Adrenal gland (tissue), 12 donors: ENCODE data around the gene TMEM117. TPM values are rescaled to one million over a fixed set of nuclear protein-coding genes. Genes with fewer than 3 reads are reported as not detected.

Experiments
- DNase-seq, 7 donors: peaks; one replicate each; pipeline ENCODE4 v3.0.0-alpha.2; 2019 to 2020
- H3K27ac ChIP-seq, 5 donors: fragments of 200-600 bp; sonication (generic) in 4 of 5; 1 replicate in 3 of 5; 2 replicates in 2 of 5; pipeline versions ENCODE4 v1.5.1 to v1.8.0; 2016 to 2020; ENCODE audit warnings: mild to moderate bottlenecking in 1 of 5
- H3K27me3 ChIP-seq: fragments of 200-600 bp; 2 replicates; pipeline ENCODE4 v1.8.0; 2021
- H3K36me3 ChIP-seq, 2 donors: fragments of 200-600 bp; replicated peaks in 1 of 2; 1 replicate in 1 of 2; 2 replicates in 1 of 2; pipeline versions ENCODE4 v1.5.1 to v1.8.0; 2018 to 2022
- H3K4me1 ChIP-seq, 2 donors: fragments of 200-600 bp; replicated peaks in 1 of 2; 1 replicate in 1 of 2; 2 replicates in 1 of 2; pipeline versions ENCODE4 v1.5.1 to v1.8.0; 2018 to 2021
- H3K4me3 ChIP-seq, 4 donors: fragments of 200-600 bp; sonication (generic) in 3 of 4; one replicate each; pipeline ENCODE4 v1.5.1; 2016 to 2018
- H3K9me3 ChIP-seq, 3 donors: fragments of 200-600 bp; sonication (generic) in 1 of 3; replicated peaks in 1 of 3; 1 replicate in 2 of 3; 2 replicates in 1 of 3; pipeline versions ENCODE4 v1.5.1 to v1.8.0; 2016 to 2021
- CTCF ChIP-seq, 6 experiments: fragments of 450-650 bp in 4 of 6; fragments of 200-600 bp in 2 of 6; sonication (generic) in 1 of 6; IDR thresholded peaks; 1 replicate in 5 of 6; 2 replicates in 1 of 6; pipeline versions ENCODE4 v1.5.1 to v1.8.0; 2016 to 2021; ENCODE audit warnings: antibody characterized with exemption in 6 of 6, mild to moderate bottlenecking in 2 of 6, moderate library complexity in 1 of 6
- POLR2A ChIP-seq, 2 donors: fragments of 450-650 bp; IDR thresholded peaks; one replicate each; pipeline ENCODE4 v1.6.1; 2017; ENCODE audit warnings: antibody characterized with exemption in 2 of 2, mild to moderate bottlenecking in 2 of 2, moderate library complexity in 1 of 2
- WGBS, 4 donors: extraction: QIAGEN DNeasy Blood & Tissue Kit in 2 of 4; methylation state at CpG; one replicate each; pipeline versions ENCODE4 v1.1.5 to v1.1.7; 2013 to 2017; 5-methylcytosine and 5-hydroxymethylcytosine counted together
- intact Hi-C, 2 donors: fragments of 100-400 bp; cut with DNase I; formaldehyde crosslinking; loops; one replicate each; pipeline versions ENCODE4 v1.14.1 to v1.15.0; 2022 to 2023
- polyA plus RNA-seq, 3 donors: library from polyadenylated mRNA; stranded (reverse); fragments of 200-250 nt in 2 of 3; fragments of 350-450 nt in 1 of 3; fragmentation: Illumina TruSeq in 1 of 3; extraction: RNeasy Lipid Tissue Mini Kit (QIAGEN cat#74804) in 1 of 3; gene quantifications; one replicate each; pipeline ENCODE4 v1.2.3, GENCODE V29; 2013 to 2014
- total RNA-seq, 9 donors: library from RNA; depleted of rRNA in 4 of 9; stranded (reverse); fragments of >200 nt in 4 of 9; fragments of 120-200 nt in 1 of 9; fragmentation: NEBNext Ultra II Directional in 1 of 9; extraction: Animal tissue kit (Norgen Biotek cat#: 25700) in 1 of 9; gene quantifications; one replicate each; pipeline versions ENCODE4 v1.1.0 to v1.2.4, GENCODE V29; 2013 to 2023
- donor health status: healthy with polysubstance abuse.
- donor health status: Bipolar disorder and iron deficiency.
- donor health status: DM: yes; HTN: yes; CAD: no.
- donor health status: DM: no; HTN: no; CAD: no.
- donor health status: DM: no; HTN: no; CAD: no.
- donor health status: DM: yes; HTN: yes; CAD: no.

TMEM117 gene
- total and polyA plus RNA-seq, 12 donors, result 1.9 to 38.5 (median 6.7) TPM

GRCh38 chr12:44101475-44101874 lies 265.6 kb downstream of the TMEM117 start:
- Histone ChIP-seq H3K9me3 (no peaks in the 10 kb centered on the region), H3K27me3 (no peaks in the 10 kb centered on the region), H3K36me3 (no peaks in the 10 kb centered on the region), H3K4me3 (no peak overlapping the region), H3K4me1 (no peaks in the 10 kb centered on the region), H3K27ac (no peak overlapping the region)
- intact Hi-C loops, result no loop called here
- 94 to 99% (median 97%) methylated on average over 4 of the region's 4 CpGs for WGBS, 4 donors
- DNase-seq, result no peak
- TF ChIP-seq CTCF (IDR thresholded peaks at IDR 0.05) (no peak), POLR2A (IDR thresholded peaks at IDR 0.05) (no peak)

DNA sequence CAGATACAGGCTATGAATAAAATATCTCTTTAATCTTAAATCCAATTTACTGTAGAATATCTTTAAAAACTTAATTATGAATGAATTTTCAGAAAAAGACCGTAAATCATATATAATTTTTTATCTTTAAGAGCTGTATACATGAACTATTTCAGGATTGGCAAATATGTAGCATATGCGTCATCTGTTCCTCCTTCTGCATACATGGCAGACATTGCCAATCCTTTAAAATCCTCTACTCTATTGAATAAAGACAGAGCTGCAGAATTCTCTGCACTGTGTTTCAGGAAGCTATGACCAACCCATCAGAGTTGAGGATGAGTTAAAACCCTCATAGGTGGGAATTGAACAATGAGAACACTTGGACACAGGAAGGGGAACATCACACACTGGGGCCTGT lies 279.0 kb downstream of the TMEM117 start:
- H3K9me3 ChIP-seq, result no peaks in the 10 kb centered on the region
- 92 to 97% (median 94%) methylated on average over 2 of the region's 2 CpGs for WGBS, 4 donors
- H3K27ac ChIP-seq, result no peak overlapping the region
- H3K4me1 ChIP-seq, result no peaks in the 10 kb centered on the region
- H3K4me3 ChIP-seq, result no peak overlapping the region
- intact Hi-C loops, result no loop called here
- no peak for DNase-seq
- no peaks in the 10 kb centered on the region for H3K36me3 ChIP-seq
- no peaks in the 10 kb centered on the region for H3K27me3 ChIP-seq
- TF ChIP-seq CTCF (IDR thresholded peaks at IDR 0.05) (no peak), POLR2A (IDR thresholded peaks at IDR 0.05) (no peak)

DNA sequence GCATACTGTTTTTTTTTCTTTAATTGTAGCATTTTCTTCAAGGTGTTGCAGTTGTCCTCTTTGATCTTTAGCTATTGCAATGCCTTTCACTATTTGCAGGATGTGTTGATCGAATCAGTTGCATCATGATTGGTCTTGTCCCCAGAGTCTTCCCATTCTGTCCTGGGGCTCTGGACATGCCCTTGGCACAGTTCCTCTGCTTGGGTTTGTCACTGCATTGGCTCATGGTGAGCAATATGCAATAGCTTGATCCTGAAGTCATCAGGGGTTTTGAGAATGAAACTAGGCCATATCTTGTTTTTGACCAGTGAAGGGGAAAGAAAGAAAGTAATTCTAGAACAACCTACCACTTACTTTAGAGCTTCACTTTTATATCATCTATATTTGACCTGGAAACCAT lies 281.5 kb downstream of the TMEM117 start:
- no peaks in the 10 kb centered on the region for H3K27me3 ChIP-seq
- H3K27ac ChIP-seq, result no peak overlapping the region
- intact Hi-C loops, result no loop called here
- TF ChIP-seq CTCF (IDR thresholded peaks at IDR 0.05) (no peak), POLR2A (IDR thresholded peaks at IDR 0.05) (no peak)
- no peak overlapping the region for H3K4me3 ChIP-seq
- H3K9me3 ChIP-seq, result no peaks in the 10 kb centered on the region
- no peaks in the 10 kb centered on the region for H3K36me3 ChIP-seq
- H3K4me1 ChIP-seq, result no peaks in the 10 kb centered on the region
- no peak for DNase-seq
- 82 to 100% (median 95%) methylated on average over 1 of the region's 1 CpG for WGBS, 4 donors

- no peaks in the 10 kb centered on the region for H3K27me3 ChIP-seq
- no peaks in the 10 kb centered on the region for H3K36me3 ChIP-seq
- TF ChIP-seq CTCF (IDR thresholded peaks at IDR 0.05) (no peak), POLR2A (IDR thresholded peaks at IDR 0.05) (no peak)
- H3K4me1 ChIP-seq, result no peaks in the 10 kb centered on the region
- H3K9me3 ChIP-seq, result no peaks in the 10 kb centered on the region
- intact Hi-C loops, result no loop called here
- H3K4me3 ChIP-seq, result no peak overlapping the region
- H3K27ac ChIP-seq, result no peak overlapping the region
- DNase-seq, result no peak
Observed at GRCh38 chr12:44118946-44119345, 283.1 kb downstream of the TMEM117 start.
